Gastroesophageal sphincter (tissue), 3 donors: ENCODE results near the gene PFKL.

Experiments
- CTCF ChIP-seq, 4 experiments: fragments of 200-600 bp in 2 of 4; fragments of 450-650 bp in 2 of 4; sonication (generic) in 1 of 4; IDR thresholded peaks; one replicate each; pipeline ENCODE4 v1.5.1; 2017 to 2019; ENCODE audit warnings: antibody characterized with exemption in 4 of 4, mild to moderate bottlenecking in 2 of 4, moderate library complexity in 2 of 4
- POLR2A ChIP-seq, 2 donors: fragments of 450-650 bp; IDR thresholded peaks; one replicate each; pipeline ENCODE4 v1.6.1; 2017; ENCODE audit warnings: antibody characterized with exemption in 2 of 2, mild to moderate bottlenecking in 2 of 2, moderate library complexity in 1 of 2

DNA sequence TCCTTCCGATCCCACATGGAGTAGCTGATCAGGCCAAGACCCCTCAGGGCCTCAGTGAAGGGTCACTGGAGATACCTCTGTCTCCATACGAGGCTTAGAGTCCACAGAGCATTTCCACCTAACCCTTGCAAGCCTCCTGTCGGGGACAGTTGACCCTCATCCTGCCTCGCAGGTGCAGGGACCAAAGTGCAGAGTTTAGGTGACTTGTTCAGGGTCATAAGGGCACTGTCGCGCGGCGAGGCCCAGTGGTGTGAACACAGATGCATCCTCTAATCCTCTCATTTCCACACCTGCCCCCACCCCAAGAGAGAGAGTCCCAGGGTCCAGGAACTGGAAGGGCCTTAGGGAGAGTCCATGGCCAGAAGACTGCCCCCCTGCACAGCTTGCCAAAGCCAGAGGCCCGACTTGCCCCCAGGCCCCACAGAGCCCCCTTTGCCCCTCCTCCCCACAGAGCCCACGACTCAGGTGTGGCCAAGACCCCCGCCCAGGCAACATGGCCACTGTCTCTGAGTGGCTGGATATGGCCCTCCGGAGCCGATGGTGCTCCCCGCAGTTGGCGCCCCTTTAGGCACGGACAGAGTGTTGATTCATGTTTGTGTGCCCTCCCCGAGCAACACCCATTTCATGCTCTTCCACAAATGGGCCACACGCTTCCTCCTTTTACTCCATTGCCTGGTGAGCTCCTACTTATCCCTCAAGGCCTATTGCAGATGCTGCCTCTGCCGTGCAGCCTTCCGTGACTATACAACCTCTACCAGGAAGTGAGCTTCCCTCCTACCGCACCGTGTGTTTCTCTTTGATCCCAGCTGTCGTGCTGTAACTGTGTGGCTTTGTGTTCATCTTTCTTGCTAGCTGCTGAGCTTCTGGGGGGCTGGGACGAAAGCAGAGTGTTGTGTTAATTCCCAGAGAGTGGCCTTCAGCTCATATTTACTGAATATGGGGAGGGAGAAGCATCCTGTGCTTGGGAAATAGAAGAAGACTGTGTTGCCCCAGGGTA is 55.2 kb downstream of the PFKL start:
- no peak for TF ChIP-seq CTCF (IDR thresholded peaks at IDR 0.05)
- TF ChIP-seq POLR2A (IDR thresholded peaks at IDR 0.05), result no peak
